ENCODE measurements around the gene HEBP1.

GRCh38 chr12:12979126-12979525, 20.9 kb downstream of the HEBP1 start:
- TF ChIP-seq CTCF (IDR thresholded peaks at IDR 0.05) (no peak), POLR2A (IDR thresholded peaks at IDR 0.05) (no peak)
